GM15510 (cell line): Measurements from ENCODE around the gene CDK10.
A peak's percentile ranks its signal among the peaks of the same experiment; 100 is the strongest.

Experiments used
- POLR2A ChIP-seq: IDR thresholded peaks from 3 replicates; pipeline ENCODE4 v1.6.1; 2011; ENCODE audit warnings: borderline replicate concordance; ENCODE audit not compliant: insufficient read length; ENCODE audit errors: extremely low read depth

CDK10 gene

GRCh38 chr16:89686520-89687091 lies at the start of gene CDK10:
Gene CDK10, plus strand, starts transcription at chr16:89686689. Its CDS starts 22 bp downstream, at chr16:89686711.
- peak; percentile 93 for TF ChIP-seq POLR2A

GRCh38 chr16:89637379-89637778 lies 49.1 kb upstream of the CDK10 start:
- no peak for TF ChIP-seq POLR2A

GRCh38 chr16:89638455-89638854 lies 48.0 kb upstream of the CDK10 start:
- TF ChIP-seq POLR2A, result no peak

DNA sequence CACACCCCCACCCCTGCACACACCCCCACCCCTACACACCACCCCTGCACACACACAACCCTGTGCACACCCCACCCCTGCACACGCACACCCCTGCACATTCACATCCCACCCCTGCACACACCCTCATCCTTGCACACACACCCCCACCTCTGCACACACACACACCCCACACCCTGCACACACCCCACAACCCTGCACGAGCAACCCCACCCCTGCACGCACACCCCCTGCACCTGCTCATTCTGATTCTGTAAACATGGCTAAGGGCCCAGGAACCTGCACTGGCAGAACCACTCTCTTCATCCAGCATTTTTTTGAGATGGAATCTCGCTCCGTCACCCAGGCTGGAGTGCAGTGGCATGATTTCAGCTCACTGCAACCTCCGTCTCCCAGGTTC lies 47.1 kb upstream of the CDK10 start:
- no peak for TF ChIP-seq POLR2A

- TF ChIP-seq POLR2A, result no peak
Measured at GRCh38 chr16:89641458-89642119, 44.9 kb upstream of the CDK10 start.

DNA sequence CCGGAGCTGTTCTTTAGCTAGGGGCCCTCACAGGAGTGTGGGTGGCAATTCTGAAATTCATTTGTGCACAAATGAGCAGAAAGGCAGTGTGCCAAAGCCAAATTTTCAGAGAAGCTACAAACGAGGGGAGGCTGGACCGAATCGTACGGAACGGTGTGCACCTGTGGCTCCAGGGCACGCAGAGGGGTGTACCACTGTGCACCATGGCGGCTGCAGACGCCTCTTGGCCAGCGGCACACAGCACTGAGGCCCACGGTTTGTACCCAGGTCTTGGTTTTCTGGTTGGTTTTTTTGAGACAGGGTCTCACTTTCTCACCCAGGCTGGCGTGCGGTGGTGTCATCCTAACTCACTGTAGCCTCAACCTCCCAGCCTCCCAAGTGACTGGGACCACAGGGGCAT lies 43.9 kb upstream of the CDK10 start:
- TF ChIP-seq POLR2A, result no peak

- TF ChIP-seq POLR2A, result no peak
Measured at GRCh38 chr16:89643769-89644300, 42.7 kb upstream of the CDK10 start.

DNA sequence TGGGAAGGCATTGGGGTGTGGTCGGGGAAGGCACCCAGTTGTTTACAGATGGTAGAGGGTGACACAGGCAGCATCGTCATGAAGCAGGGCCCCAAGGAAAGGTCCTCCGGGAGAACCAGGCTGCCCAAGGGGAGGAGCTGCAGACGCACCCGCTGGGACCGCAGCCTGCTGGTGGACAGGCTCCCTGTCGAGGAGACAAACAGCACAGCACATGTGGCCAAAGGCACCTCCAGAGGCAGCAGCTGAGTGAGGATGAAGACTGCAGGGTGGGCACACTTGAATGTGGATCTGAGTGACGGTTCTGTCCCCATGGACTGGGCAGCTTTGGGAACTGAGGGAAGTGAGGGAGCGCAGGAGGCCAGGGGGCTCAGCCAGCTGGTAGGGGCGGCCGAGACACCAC lies 41.4 kb upstream of the CDK10 start:
- TF ChIP-seq POLR2A, result no peak

DNA sequence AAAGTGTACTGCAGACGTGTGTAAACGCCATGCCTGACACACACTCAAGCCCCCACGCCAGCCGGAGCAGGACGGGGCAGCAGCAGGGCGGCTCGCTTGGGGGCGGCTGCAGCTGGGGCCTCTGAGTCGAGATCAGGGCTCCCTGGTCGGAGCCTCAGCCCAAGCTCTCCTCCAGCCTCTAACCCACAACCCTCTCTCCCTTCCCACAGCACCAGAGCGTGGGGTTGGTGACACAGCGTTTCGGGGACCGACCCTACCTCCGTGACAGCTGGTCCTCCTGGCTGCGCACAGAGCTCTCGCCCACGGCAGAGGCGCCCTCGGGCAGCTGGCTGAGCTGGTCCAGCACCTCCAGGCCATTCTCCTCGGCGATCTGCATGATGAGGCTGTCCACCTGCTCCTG lies 40.2 kb upstream of the CDK10 start:
- TF ChIP-seq POLR2A, result no peak

- TF ChIP-seq POLR2A, result no peak
Measured at GRCh38 chr16:89646906-89647305, 39.6 kb upstream of the CDK10 start.

DNA sequence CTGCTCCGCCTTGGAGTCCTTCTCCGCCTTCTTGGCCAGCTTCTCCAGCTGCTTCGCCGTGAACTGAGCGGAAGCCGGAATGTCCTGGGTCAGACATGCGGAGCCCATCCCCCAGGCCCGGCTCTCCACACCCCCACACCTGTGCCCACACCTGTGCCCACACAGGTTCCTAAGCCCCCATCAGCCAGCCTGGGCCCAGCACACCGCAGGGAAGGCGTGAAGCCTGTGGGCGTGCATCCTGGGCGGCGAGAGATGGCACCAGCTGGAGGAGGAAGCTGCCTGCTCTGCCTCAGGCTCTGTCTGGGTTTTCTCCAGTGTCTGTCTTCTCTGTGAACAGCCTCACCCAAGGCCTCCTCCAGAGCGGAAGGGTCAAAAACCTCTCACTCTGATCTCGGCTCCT lies 34.9 kb upstream of the CDK10 start:
- TF ChIP-seq POLR2A, result no peak

DNA sequence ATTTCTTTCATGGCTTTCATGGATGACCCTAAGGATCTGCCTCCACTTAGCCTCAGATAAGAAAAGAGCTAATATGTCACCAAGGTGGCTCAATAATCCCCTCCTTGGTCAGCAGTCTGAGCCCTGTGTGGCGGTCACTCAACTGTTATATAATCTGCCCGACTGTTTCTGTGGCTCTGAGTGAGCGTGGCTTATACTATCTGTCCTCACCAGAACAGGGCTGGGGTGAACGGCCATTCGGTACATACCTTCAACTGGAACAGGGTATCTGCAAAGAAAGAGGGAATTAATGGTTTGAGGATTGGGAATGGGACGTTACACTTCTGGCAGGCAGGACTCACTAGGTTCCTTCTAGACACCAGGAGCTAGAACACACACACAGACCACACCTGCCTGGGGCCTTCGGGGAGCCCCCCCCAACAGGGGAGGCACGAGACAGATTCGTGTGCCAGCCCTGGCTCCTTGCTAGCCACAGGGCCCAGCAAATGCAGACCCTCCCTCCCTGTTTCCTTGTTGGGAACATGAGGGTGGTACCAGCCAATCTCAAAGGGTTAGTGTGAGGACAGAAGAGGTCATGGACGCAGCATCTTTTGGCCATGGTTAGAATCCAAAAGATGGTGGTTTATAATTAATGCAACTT lies 32.7 kb upstream of the CDK10 start:
- TF ChIP-seq POLR2A, result no peak

DNA sequence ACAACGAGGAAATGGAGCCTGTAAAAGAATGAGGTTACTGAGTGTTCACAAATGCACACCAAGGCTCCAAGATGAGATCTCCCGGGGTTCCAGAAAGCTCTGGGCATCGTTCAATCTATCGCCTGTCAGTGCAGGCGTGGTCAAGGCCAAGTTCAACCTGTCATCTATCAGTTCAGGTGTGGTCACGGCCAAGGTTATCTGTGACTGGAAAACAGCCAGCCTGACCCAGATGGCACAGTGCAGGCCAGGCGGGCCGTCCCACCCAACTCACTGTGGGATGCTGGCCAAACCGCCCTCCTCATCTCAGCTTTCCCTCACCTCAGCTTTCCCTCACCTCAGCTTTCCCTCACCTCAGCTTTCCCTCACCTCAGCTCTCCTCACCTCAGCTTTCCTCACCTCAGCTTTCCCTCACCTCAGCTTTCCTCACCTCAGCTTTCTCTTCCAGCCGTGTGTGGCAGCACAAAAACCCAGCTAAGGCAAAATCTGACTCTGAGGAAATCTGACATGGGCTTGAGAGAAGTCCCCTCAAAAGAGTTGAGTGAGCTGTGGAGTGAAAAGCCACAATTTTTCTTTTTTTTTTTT lies 31.3 kb upstream of the CDK10 start:
- no peak for TF ChIP-seq POLR2A

GRCh38 chr16:89656435-89657121 lies 29.9 kb upstream of the CDK10 start:
- no peak for TF ChIP-seq POLR2A
